Fibroblast of lung (primary cell): ENCODE results near the gene CRELD2. TPM values are rescaled to one million over a fixed set of nuclear protein-coding genes. Genes with fewer than 3 reads are reported as not detected.
A peak's percentile ranks its signal among the peaks of the same experiment; 100 is the strongest.

Source experiments
- DNase-seq, 2 donors: peaks; one replicate each; pipeline versions ENCODE4 v3.0.0 to v3.0.0-alpha.2; 2010; ENCODE audit warnings: low read depth in 2 of 2
- H2AFZ ChIP-seq: 2 replicates; pipeline ENCODE4 v1.5.1; 2012; ENCODE audit warnings: low read length, control low read depth, inconsistent platforms
- H3K27ac ChIP-seq: 2 replicates; pipeline ENCODE4 v1.5.1; 2011; ENCODE audit warnings: low read length, control low read depth; ENCODE audit not compliant: insufficient read depth
- H3K27me3 ChIP-seq: 2 replicates; pipeline ENCODE4 v1.5.1; 2011; ENCODE audit warnings: mild to moderate bottlenecking, low read length; ENCODE audit not compliant: control insufficient read depth, insufficient read depth
- H3K36me3 ChIP-seq: 2 replicates; pipeline ENCODE4 v1.5.1; 2011; ENCODE audit warnings: low read length; ENCODE audit not compliant: control insufficient read depth, insufficient read depth
- H3K4me1 ChIP-seq: 2 replicates; pipeline ENCODE4 v1.5.1; 2011; ENCODE audit warnings: low read length; ENCODE audit not compliant: control insufficient read depth, insufficient read depth; ENCODE audit errors: extremely low read depth
- H3K4me2 ChIP-seq: 2 replicates; pipeline ENCODE4 v1.5.1; 2011; ENCODE audit warnings: low read length, control low read depth; ENCODE audit not compliant: insufficient read depth; ENCODE audit errors: extremely low read depth
- H3K4me3 ChIP-seq, 4 experiments: fragments of 200-600 bp in 1 of 4; sonication (generic) in 1 of 4; replicated peaks in 1 of 4; 2 replicates each; pipeline ENCODE4 v1.5.1; 2011 to 2016; ENCODE audit warnings: low read length in 4 of 4, low read depth in 3 of 4, mild to moderate bottlenecking in 3 of 4, control low read depth in 2 of 4, inconsistent platforms in 1 of 4, mixed read lengths in 1 of 4; ENCODE audit not compliant: insufficient read depth in 1 of 4; ENCODE audit errors: control extremely low read depth in 1 of 4
- H3K79me2 ChIP-seq: 2 replicates; pipeline ENCODE4 v1.5.1; 2012; ENCODE audit warnings: mild to moderate bottlenecking, low read length, inconsistent platforms; ENCODE audit not compliant: control insufficient read depth, insufficient read depth
- H3K9ac ChIP-seq: 2 replicates; pipeline ENCODE4 v1.5.1; 2011; ENCODE audit warnings: mild to moderate bottlenecking, low read length, control low read depth; ENCODE audit not compliant: insufficient read depth
- H3K9me3 ChIP-seq: 2 replicates; pipeline ENCODE4 v1.5.1; 2012; ENCODE audit warnings: low read depth, low read length; ENCODE audit not compliant: control insufficient read depth, insufficient read depth
- H4K20me1 ChIP-seq: 2 replicates; pipeline ENCODE4 v1.5.1; 2011; ENCODE audit warnings: low read length; ENCODE audit not compliant: control insufficient read depth, insufficient read depth; ENCODE audit errors: extremely low read depth
- CTCF ChIP-seq, 2 donors: IDR thresholded peaks in 1 of 2; conservative IDR thresholded peaks in 1 of 2; 1 replicate in 1 of 2; 2 replicates in 1 of 2; pipeline ENCODE4 v1.5.1; 2011 to 2012; ENCODE audit warnings: low read length in 2 of 2, control low read depth in 1 of 2, inconsistent platforms in 1 of 2, low read depth in 1 of 2, mild to moderate bottlenecking in 1 of 2
- EZH2 ChIP-seq: IDR thresholded peaks from 2 replicates; pipeline ENCODE4 v1.5.1; 2012; ENCODE audit warnings: low read length, control low read depth, mild to moderate bottlenecking; ENCODE audit errors: missing control alignments
- polyA plus RNA-seq, 2 donors: library from polyadenylated mRNA; depleted of rRNA in 1 of 2; stranded (reverse) in 1 of 2; unstranded in 1 of 2; fragments of >200 nt; gene quantifications; 2 replicates each; pipeline ENCODE4 v1.2.1, GENCODE V29; 2011 to 2012; ENCODE audit warnings: missing spikeins in 1 of 2
- total RNA-seq: library from RNA; depleted of rRNA; stranded (reverse); fragments of >200 nt; gene quantifications from 2 replicates; pipeline ENCODE4 v1.2.1, GENCODE V29; 2014

Gene CRELD2
- total and polyA plus RNA-seq, 2 donors (not counting 1 experiment from before 2014, with no cell fraction given) = 45.3 to 56.6 TPM

- no peak for TF ChIP-seq CTCF (conservative IDR thresholded peaks at IDR 0.05 in 1 of 2, IDR thresholded peaks at IDR 0.05 in 1 of 2; ENCODE audit: low read depth in 1 of 2, low read length in 2 of 2)
- no peak for TF ChIP-seq EZH2
- no peak overlapping the region for H3K4me3 ChIP-seq
- H3K9me3 ChIP-seq = no peaks in the 10 kb centered on the region
- H3K4me2 ChIP-seq = no peak overlapping the region
- no peaks in the 10 kb centered on the region for H3K27me3 ChIP-seq
- H2AFZ ChIP-seq = no peak overlapping the region
- no peak overlapping the region for H3K9ac ChIP-seq
- H3K27ac ChIP-seq = peak overlapping the region; percentile 19
- peaks cover 2% of the 10 kb centered on the region for H3K4me1 ChIP-seq
- peak in 1 of 2 donors; percentile 82 for DNase-seq
- peaks cover 18% of the 10 kb centered on the region for H3K36me3 ChIP-seq
- H3K79me2 ChIP-seq = peaks cover 35% of the 10 kb centered on the region
- no peaks in the 10 kb centered on the region for H4K20me1 ChIP-seq
Measured at GRCh38 chr22:49882519-49883293, 35.7 kb upstream of the CRELD2 start.

- peak; percentile 34 to 44 for DNase-seq
- Histone ChIP-seq H3K4me3 (no peak overlapping the region), H4K20me1 (no peaks in the 10 kb centered on the region), H3K27ac (no peak overlapping the region), H3K27me3 (no peaks in the 10 kb centered on the region), H3K79me2 (peaks cover 35% of the 10 kb centered on the region), H3K36me3 (peaks cover 18% of the 10 kb centered on the region), H3K9me3 (no peaks in the 10 kb centered on the region), H3K4me2 (no peak overlapping the region), H2AFZ (no peak overlapping the region), H3K4me1 (peaks cover 2% of the 10 kb centered on the region), H3K9ac (no peak overlapping the region)
- TF ChIP-seq CTCF (conservative IDR thresholded peaks at IDR 0.05 in 1 of 2, IDR thresholded peaks at IDR 0.05 in 1 of 2; ENCODE audit: low read depth in 1 of 2, low read length in 2 of 2) (no peak), EZH2 (no peak)
Measured at GRCh38 chr22:49883294-49883640, 35.2 kb upstream of the CRELD2 start.

GRCh38 chr22:49884075-49884474 is 34.4 kb upstream of the CRELD2 start:
- no peak for DNase-seq
- H2AFZ ChIP-seq = no peak overlapping the region
- H4K20me1 ChIP-seq = no peaks in the 10 kb centered on the region
- no peaks in the 10 kb centered on the region for H3K9me3 ChIP-seq
- H3K4me1 ChIP-seq = peaks cover 2% of the 10 kb centered on the region
- no peaks in the 10 kb centered on the region for H3K27me3 ChIP-seq
- no peak overlapping the region for H3K4me2 ChIP-seq
- peaks cover 18% of the 10 kb centered on the region for H3K36me3 ChIP-seq
- H3K79me2 ChIP-seq = peaks cover 35% of the 10 kb centered on the region
- no peak overlapping the region for H3K9ac ChIP-seq
- H3K27ac ChIP-seq = no peak overlapping the region
- H3K4me3 ChIP-seq = no peak overlapping the region
- TF ChIP-seq EZH2 (no peak), CTCF (conservative IDR thresholded peaks at IDR 0.05 in 1 of 2, IDR thresholded peaks at IDR 0.05 in 1 of 2; ENCODE audit: low read depth in 1 of 2, low read length in 2 of 2) (no peak)
